ENCODE data around the gene UBA52.
"Not testable (repeated sequence)": the region's sequence is repeated elsewhere in the genome, so short reads cannot be mapped to it uniquely, and the experiment has no call there.

Gene UBA52

GRCh38 chr19:18571564-18572344, at the start of gene UBA52:
Gene UBA52, plus strand, starts transcription at chr19:18571857. Its CDS starts 1,444 bp downstream, at chr19:18573301.
- peak; percentile 47 for DNase-seq

DNA sequence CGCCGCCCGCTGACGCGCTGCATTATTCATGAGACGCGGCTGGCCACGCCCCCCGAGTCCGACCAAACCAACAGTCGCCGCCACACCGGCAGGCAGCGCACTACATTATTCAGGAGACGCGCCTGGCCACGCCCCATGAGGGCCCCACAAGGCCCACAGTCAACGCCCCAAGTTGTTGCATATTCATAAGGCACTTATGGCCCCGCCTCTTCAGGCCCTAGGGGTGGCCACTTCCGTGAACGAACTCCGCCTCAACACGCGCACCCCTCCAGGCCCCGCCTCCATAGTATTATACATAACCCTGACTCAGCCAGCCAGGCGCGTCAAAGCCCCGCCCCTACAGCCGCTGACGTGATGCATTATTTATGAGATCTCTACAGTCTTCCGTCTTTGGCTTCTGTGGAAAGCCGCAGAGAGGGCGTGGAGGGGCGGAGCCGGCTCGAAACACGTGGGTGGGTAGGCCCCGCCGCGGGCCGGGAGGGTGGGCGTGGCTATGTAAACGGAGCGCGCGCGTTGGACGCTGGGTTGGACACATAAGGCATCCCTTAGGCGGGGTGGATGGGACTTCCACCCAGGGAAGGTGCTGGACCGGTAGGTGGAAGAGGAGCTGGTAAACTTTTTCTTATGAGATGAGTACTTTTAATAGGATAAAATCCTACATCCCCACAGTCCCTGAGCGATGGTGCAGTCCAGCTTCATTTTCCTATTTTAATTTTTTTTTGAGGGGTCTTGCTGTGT, 49.4 kb upstream of the UBA52 start:
- DNase-seq, result peak; percentile 90

GRCh38 chr19:18522862-18523440, 48.7 kb upstream of the UBA52 start:
- DNase-seq, result not testable (repeated sequence)

DNA sequence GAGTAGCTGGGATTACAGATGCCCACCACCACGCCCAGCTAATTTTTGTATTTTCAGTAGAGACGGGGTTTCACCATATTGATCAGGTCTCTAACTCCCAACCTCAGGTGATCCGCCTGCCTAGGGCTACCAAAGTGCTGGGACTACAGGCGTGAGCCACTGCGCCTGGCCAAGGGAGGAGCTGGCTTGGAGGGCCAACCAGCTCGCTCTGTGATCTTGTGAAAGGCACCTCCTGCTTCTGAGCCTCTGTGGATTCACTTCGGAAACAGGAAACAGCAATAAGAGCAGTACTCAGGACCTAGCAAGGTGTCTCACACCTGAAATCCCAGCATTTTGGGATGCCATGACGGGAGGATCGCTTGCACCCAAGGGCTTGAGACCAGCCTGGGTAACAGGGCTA, 47.8 kb upstream of the UBA52 start:
- DNase-seq, result no peak

DNA sequence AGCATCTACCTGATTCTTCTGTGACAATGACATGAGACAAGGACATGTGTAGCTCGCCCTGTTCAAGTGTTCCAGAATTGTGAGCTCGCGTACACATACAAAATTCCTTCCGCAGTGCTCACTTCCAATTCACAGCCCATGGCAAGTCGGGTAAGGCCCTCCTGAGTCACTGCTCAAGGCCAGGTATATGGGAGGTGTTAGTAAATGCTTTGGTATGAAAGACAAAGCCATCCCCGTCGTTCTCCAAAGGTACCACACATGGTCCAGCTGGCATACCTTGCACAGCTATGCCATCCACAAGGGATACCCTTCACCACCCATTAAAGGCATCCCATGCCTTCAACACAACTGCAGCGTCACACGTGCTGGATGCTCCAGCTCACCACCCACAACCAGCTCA, 45.3 kb upstream of the UBA52 start:
- DNase-seq, result no peak

GRCh38 chr19:18529782-18530181, 41.9 kb upstream of the UBA52 start:
- DNase-seq, result no peak

DNA sequence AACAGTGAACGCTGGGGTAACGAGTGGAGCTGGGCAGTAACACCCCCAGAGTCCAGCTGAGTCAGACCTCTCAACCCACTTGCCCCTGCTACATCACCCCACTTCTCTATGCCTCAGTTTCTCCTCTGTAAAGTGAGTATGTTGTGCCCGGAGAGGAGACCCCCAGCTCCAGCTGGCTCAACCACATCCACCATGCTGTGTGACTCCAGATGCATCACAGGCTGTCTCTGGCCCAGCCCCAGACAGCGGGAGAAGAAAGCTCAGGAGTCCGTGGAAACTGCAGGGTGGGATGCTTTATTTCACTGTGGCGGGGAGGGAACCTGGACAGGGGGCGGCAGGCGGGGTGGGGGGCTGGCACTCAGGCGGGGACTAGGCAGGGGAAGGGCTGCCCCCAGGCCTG, 40.2 kb upstream of the UBA52 start:
- DNase-seq, result no peak

DNA sequence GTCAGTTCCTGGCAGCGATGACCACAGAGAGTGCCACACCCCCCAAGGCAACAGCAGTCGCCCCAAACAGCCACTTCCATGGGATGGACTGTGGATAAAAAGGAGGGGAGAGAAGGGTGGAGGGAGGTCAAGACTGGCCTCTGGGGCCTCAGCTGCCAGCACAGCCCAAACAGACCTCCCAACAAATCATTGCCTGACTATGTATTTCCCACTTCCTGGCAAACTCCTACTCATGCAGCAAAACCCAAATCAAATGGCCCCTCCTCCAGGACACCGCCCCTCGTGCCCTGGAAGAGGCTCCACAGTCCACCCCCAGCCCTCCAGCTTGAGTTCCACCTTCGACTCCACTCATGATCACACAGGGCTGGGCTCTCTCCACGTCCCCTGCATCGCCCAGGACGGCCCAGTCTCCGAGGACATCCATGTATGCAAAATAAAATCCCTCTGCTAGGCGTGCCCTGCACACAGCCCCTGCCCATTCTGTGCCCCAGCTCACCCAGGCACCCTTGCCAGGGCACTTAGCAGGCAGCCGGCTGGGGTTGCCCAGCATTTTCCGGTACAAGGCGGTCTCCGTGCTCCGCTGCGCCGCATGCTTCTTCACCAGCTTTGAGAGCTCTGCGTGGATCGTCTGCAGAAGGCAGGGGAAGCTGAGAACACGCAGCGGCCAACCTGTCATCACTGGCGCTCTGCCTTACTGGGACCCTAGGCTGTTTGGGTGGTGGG, 39.3 kb upstream of the UBA52 start:
- DNase-seq, result no peak

DNA sequence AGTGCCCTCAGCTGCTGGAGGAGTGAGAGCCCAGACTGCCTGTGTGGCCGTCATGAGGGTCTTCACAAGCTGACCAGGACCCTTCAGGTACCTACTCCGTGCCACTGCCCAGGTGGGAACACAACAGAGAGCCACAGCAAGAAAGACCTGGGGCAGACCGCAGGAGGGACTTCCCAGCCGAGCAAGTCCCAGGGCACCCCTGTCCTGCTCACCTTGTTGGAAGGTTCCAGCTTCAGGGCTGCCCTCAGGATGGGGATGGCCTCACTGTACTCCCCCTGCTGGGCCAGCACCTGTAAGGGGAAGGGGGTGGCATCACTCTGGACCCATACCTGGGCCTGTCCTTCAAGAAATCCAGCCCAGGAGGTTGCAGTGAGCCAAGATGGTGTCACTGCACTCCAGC, 38.6 kb upstream of the UBA52 start:
- no peak for DNase-seq

- no peak for DNase-seq
Measured at GRCh38 chr19:18536475-18536874, 35.2 kb upstream of the UBA52 start.

GRCh38 chr19:18537431-18537830, 34.2 kb upstream of the UBA52 start:
- DNase-seq, result no peak

- DNase-seq, result no peak
Measured at GRCh38 chr19:18538115-18538514, 33.5 kb upstream of the UBA52 start.

DNA sequence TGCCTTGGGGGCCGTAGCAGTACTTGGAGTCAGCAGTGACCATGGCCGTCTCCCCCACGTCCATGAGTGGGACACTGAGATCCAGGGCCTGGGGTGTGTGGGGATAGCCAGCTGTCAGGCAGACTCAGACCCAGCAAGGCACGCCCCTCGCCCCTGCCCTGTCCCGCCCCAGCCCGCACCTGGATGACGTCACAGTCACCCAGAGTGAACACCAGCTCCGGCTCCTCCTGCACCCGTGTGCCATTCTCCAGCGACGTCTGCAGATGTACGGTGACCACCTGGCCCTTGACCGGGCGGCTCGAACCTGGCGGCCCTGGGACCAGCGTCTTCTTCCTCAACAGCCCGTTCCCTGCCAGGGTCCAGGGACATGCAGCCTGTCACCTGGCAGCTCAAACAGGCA, 32.3 kb upstream of the UBA52 start:
- DNase-seq, result no peak

DNA sequence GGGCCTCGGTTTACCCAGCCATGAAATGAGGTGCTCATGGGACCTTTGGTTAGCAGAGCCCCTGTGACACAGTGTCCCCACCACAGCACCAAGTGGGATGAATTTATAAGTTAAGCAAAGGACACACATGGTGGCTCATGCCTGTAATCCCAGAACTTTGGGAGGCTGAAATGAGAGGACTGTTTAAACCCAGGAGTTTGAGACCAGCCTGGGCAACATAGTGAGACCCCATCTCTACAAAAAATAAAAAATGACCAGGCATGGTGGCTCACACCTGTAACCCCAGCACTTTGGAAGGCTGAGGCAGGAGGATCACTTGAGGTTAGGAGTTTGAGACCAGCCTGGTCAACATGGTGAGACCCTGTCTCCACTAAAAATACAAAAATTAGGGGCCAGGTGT, 31.5 kb upstream of the UBA52 start:
- not testable (repeated sequence) for DNase-seq

DNA sequence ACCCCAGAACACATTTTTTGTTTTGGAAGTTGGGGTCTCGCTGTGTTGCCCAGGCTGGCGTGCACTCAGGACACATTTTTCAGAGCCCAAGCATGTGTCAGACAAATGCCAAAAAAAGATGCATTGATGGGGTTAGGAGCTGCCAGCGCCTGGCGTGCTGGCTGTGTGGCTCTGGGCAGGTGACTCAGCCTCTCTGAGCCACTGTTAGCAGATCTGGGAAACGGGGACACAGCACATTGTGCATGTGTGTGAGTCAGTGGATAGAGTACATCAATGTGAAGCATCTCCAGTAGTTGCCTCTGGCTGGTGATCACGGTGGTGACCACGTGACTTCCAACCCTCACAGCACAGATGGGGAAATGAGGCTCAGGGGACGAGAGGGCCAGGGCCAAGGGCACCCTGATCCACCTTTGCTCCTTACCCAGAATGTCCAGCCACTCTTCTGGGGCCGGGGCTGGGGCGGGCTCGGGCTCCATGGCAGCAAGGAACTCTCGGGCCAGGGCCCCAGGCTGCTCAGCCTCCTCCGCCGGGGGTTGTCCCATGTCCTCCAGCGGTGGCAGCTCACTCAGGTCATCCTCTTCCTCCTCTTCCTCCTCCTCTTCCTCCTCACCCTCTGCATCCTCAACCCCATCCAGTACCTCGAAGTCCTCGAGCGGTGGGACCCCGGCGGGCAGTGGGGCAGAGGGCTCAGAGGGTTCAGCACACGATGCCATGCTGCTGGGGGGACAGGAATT, 30.2 kb upstream of the UBA52 start:
- no peak for DNase-seq

GRCh38 chr19:18541992-18542940, 29.4 kb upstream of the UBA52 start:
- DNase-seq, result no peak

DNA sequence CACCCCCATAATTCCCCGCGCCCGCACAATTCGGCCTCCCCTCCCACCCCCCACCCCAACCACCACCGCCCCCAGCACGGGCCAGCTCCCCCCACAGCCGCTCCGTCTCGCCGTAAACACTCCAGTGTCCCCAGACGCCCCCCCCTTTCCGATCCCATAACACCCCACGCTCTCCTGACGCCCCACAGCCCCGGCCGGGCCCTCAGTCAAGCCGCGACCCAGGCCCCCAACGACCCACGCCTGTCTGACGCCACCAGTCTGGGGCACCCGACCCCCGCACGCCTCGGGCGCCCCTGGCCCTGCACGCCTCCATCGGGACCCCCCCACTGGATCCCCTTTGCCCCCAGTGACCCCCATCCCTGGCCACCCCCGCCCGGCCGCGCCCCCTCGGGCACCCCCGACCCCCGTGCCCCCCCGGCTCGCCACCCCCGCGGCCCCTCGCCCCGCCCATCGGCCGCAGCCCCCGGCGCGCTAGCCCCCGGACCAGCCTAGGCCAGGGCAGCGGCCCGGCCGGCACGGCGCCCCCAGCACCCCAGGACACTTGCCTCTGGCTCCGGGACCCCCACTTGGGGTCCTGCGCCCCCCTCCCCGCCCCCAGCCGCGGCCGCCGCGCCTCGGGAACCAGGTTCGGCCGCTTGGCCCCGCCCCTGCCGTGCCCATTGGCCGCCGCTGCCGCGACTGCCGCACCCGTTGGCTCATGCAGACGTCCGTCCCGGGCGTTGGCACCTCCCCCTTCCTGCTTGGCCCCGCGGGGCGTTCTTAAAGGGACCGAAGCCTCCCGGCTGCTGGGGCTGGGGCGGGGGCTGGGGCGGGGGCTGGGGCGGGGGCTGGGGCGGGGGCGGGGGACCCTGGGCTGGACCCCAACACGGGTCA, 28.5 kb upstream of the UBA52 start, which contains the start of gene FKBP8:
TSS of gene FKBP8 (minus strand) at position 633 of the 873 bp plus-strand sequence. CDS start 1,603 bp downstream, outside the sequence.
- DNase-seq, result no peak

- no peak for DNase-seq
Measured at GRCh38 chr19:18543814-18544475, 27.7 kb upstream of the UBA52 start.

DNA sequence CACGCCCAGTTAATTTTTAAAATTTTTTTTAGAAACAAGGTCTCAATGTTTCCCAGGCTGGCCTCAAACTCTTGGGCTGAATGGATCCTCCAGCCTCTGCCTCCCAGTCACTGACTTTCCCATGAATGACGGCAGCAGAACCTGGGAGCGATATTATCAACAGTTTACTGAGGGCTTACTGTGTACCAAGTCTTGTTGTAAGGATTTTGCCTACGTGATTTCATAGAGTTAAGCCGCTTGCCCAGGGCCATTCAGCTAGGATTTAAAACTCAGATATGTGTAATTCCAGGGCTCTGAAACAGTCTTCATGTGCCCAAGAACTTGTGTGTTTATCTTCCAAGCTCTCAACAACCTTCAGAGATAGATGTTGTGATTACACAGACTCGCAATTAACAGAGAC, 20.0 kb upstream of the UBA52 start:
- DNase-seq, result no peak

Data from cortex of kidney (tissue), 1 donor.